ENCODE results near the gene ELOVL6. TPM values are rescaled to one million over a fixed set of nuclear protein-coding genes. Genes with fewer than 3 reads are reported as not detected.

ELOVL6 gene
- total RNA-seq, 4 donors from 2014 or later = 3.4 to 25.9 (median 11.4) TPM

DNA sequence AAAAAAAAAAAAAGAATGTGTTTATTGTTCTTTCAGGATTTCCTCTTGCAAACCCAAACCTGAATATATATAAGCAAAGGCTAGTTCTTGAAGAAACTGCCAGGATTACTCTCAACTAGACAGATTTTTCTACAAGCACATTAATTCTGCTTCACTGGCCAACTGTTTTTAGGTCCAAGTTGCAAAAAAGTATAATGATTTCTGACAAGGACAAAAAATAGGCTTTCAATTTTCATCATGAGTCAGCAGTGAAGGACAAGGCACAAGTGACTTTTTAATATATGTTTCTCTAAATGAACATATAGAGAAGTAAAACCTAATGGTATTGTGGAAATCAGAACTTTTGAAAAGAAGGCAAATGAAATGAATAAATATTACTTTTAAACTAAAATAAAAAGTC is 73.7 kb downstream of the ELOVL6 start:
- no peak for DNase-seq
- Histone ChIP-seq H3K27me3 (no peaks in the 10 kb centered on the region), H3K36me3 (no peaks in the 10 kb centered on the region), H3K4me1 (peaks cover 0 to 12% (median 2%) of the 10 kb centered on the region in 4 donors), H3K27ac (no peak overlapping the region), H3K4me3 (no peak overlapping the region), H3K9me3 (no peaks in the 10 kb centered on the region)
- TF ChIP-seq POLR2A (IDR thresholded peaks at IDR 0.05) (no peak), POLR2AphosphoS5 (IDR thresholded peaks at IDR 0.05) (no peak)
- intact Hi-C loops (cut with DNase I; ENCODE audit: low total_unique reads) = no loop called here
- in situ Hi-C loops (cut with MboI; ENCODE audit: low pct_ligation_motif_present in 1 of 4, low pct_unique_long_range_greater_than_20kb in 1 of 4, low sequenced_read_pairs in 3 of 4) = no loop called here

DNA sequence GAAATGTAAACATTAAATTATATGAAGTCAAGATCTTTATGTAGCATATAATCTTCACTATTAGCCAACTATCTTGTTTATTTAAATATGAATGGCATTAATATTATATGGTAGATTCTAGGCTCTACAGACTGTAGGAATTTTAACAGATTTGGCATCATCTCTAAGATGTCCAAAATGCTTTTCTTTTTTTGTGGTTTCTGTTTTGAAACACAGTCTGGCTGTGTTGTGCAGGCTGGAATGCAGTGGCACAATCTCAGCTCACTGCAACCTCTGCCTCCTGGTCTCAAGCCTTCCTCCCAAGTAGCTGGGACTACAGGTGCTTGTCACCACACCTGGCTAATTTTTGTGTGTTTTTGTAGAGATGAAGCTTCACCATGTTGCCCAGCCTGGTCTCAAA is 76.2 kb downstream of the ELOVL6 start:
- intact Hi-C loops (cut with DNase I; ENCODE audit: low total_unique reads) (no loop called here), in situ Hi-C loops (cut with MboI; ENCODE audit: low pct_ligation_motif_present in 1 of 4, low pct_unique_long_range_greater_than_20kb in 1 of 4, low sequenced_read_pairs in 3 of 4) (no loop called here)
- no peak for DNase-seq
- Histone ChIP-seq H3K9me3 (no peaks in the 10 kb centered on the region), H3K27me3 (no peaks in the 10 kb centered on the region), H3K36me3 (no peaks in the 10 kb centered on the region), H3K27ac (no peak overlapping the region), H3K4me1 (peaks cover 0 to 10% (median 5%) of the 10 kb centered on the region in 4 donors), H3K4me3 (no peak overlapping the region)
- TF ChIP-seq EP300 (IDR thresholded peaks at IDR 0.05; ENCODE audit: low read depth) (no peak), POLR2AphosphoS5 (IDR thresholded peaks at IDR 0.05) (no peak), POLR2A (IDR thresholded peaks at IDR 0.05) (no peak)
- TF ChIP-seq, protein P1, sequence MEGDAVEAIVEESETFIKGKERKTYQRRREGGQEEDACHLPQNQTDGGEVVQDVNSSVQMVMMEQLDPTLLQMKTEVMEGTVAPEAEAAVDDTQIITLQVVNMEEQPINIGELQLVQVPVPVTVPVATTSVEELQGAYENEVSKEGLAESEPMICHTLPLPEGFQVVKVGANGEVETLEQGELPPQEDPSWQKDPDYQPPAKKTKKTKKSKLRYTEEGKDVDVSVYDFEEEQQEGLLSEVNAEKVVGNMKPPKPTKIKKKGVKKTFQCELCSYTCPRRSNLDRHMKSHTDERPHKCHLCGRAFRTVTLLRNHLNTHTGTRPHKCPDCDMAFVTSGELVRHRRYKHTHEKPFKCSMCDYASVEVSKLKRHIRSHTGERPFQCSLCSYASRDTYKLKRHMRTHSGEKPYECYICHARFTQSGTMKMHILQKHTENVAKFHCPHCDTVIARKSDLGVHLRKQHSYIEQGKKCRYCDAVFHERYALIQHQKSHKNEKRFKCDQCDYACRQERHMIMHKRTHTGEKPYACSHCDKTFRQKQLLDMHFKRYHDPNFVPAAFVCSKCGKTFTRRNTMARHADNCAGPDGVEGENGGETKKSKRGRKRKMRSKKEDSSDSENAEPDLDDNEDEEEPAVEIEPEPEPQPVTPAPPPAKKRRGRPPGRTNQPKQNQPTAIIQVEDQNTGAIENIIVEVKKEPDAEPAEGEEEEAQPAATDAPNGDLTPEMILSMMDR (IDR thresholded peaks at IDR 0.05) = no peak

DNA sequence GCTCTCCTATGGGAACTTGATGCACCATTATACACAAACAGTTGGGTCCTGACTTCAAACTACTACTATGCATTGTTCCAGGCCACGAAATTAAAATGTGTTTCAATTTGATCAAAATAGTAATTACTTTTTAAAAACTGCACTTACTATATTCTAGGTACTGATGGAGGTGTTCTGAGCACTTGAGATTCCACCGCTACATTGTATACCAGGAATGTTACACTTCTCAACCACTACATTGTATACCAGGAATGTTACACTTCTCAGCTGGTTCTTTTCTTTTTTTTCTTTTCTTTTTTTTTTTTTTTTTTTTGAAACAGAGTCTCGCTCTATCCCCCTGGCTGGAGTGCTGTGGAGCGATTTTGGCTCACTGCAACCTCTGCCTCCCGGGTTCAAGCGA is 77.9 kb downstream of the ELOVL6 start:
- Histone ChIP-seq H3K4me3 (no peak overlapping the region), H3K9me3 (no peaks in the 10 kb centered on the region), H3K27me3 (no peaks in the 10 kb centered on the region), H3K4me1 (peaks cover 0 to 10% (median 5%) of the 10 kb centered on the region in 4 donors), H3K27ac (no peak overlapping the region), H3K36me3 (no peaks in the 10 kb centered on the region)
- no peak for DNase-seq
- intact Hi-C loops (cut with DNase I; ENCODE audit: low total_unique reads) (no loop called here), in situ Hi-C loops (cut with MboI; ENCODE audit: low pct_ligation_motif_present in 1 of 4, low pct_unique_long_range_greater_than_20kb in 1 of 4, low sequenced_read_pairs in 3 of 4) (no loop called here)
- TF ChIP-seq POLR2A (IDR thresholded peaks at IDR 0.05) = no peak
- TF ChIP-seq POLR2AphosphoS5 (IDR thresholded peaks at IDR 0.05) = no peak
- TF ChIP-seq EP300 (IDR thresholded peaks at IDR 0.05; ENCODE audit: low read depth) = no peak
- TF ChIP-seq, protein P1 (IDR thresholded peaks at IDR 0.05) = no peak
- WGBS, 2 donors (ENCODE audit: low coverage in 1 of 2) = 89 to 91% methylated on average over 2 to 6 of the region's 6 CpGs

DNA sequence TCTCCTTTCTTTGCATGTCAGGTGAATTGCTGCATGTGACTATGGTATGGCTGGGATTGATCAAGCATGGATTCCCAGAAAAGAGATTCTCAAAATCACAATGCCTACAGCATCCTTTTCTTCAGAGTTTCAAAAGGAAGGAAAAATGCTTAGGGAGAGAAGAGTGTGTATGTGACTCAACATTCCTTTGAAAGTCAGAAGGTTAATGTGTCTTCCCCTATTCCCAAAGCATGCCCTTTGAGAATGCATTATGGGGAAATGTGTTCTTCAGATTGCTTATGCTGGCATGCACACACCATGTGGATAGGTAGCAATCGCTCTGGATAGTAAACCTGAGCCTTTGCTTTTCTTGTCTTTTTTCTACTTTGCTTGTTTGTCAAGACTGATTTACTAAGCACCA is 78.5 kb downstream of the ELOVL6 start:
- 80 to 93% methylated on average over 1 of the region's 1 CpG for WGBS, 2 donors (ENCODE audit: low coverage in 1 of 2)
- Histone ChIP-seq H3K4me1 (peaks cover 0 to 10% (median 5%) of the 10 kb centered on the region in 4 donors), H3K27me3 (no peaks in the 10 kb centered on the region), H3K9me3 (no peaks in the 10 kb centered on the region), H3K4me3 (no peak overlapping the region), H3K36me3 (no peaks in the 10 kb centered on the region), H3K27ac (peak overlapping the region in 3 of 4 donors; percentile 26 to 44 (median 32))
- in situ Hi-C loops (cut with MboI; ENCODE audit: low pct_ligation_motif_present in 1 of 4, low pct_unique_long_range_greater_than_20kb in 1 of 4, low sequenced_read_pairs in 3 of 4) = no loop called here
- intact Hi-C loops (cut with DNase I; ENCODE audit: low total_unique reads) = no loop called here
- DNase-seq = no peak
- TF ChIP-seq EP300 (IDR thresholded peaks at IDR 0.05; ENCODE audit: low read depth) (no peak), POLR2AphosphoS5 (IDR thresholded peaks at IDR 0.05) (no peak), POLR2A (IDR thresholded peaks at IDR 0.05) (no peak)
- TF ChIP-seq, protein P1 (IDR thresholded peaks at IDR 0.05) = no peak

DNA sequence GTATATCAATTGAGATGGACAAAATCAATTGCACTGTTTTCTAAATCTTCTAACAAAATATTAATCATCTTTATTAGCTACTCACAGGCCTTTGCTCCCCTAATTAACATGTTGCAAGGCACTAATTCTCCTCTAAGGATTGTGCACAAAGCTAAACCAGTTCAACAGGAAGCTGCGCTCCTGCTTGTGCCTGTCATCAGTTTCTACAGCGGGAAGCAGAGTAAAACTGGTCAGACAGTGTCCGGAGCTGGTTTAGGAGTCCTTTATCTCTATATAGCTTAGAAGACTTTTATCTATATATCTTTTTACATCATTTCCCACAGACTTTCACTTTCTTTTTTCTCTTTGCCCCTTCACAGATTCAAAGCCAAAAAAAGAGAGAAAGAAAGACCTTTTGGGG is 79.1 kb downstream of the ELOVL6 start:
- 42 to 52% methylated on average over 3 of the region's 3 CpGs for WGBS, 2 donors (ENCODE audit: low coverage in 1 of 2)
- peak; percentile 52 for DNase-seq
- intact Hi-C loops (cut with DNase I; ENCODE audit: low total_unique reads) = no loop called here
- Histone ChIP-seq H3K4me1 (peaks cover 0 to 10% (median 5%) of the 10 kb centered on the region in 4 donors), H3K27me3 (no peaks in the 10 kb centered on the region), H3K9me3 (no peaks in the 10 kb centered on the region), H3K4me3 (no peak overlapping the region), H3K36me3 (no peaks in the 10 kb centered on the region), H3K27ac (peak overlapping the region in 3 of 4 donors; percentile 26 to 44 (median 32))
- in situ Hi-C loops (cut with MboI; ENCODE audit: low pct_ligation_motif_present in 1 of 4, low pct_unique_long_range_greater_than_20kb in 1 of 4, low sequenced_read_pairs in 3 of 4) = no loop called here
- TF ChIP-seq, protein P1 (IDR thresholded peaks at IDR 0.05) = no peak
- no peak for TF ChIP-seq EP300 (IDR thresholded peaks at IDR 0.05; ENCODE audit: low read depth)
- TF ChIP-seq POLR2A (IDR thresholded peaks at IDR 0.05) = no peak
- peak in 1 of 3 donors; percentile 17 for TF ChIP-seq POLR2AphosphoS5 (IDR thresholded peaks at IDR 0.05)

Data from transverse colon (tissue), 4 donors.